Adrenal gland (tissue), 12 donors: ENCODE measurements around the gene NPC1. TPM values are rescaled to one million over a fixed set of nuclear protein-coding genes. Genes with fewer than 3 reads are reported as not detected.

Experiments
- DNase-seq, 7 donors: peaks; one replicate each; pipeline ENCODE4 v3.0.0-alpha.2; 2019 to 2020
- H3K27ac ChIP-seq, 5 donors: fragments of 200-600 bp; sonication (generic) in 4 of 5; 1 replicate in 3 of 5; 2 replicates in 2 of 5; pipeline versions ENCODE4 v1.5.1 to v1.8.0; 2016 to 2020; ENCODE audit warnings: mild to moderate bottlenecking in 1 of 5
- H3K27me3 ChIP-seq: fragments of 200-600 bp; 2 replicates; pipeline ENCODE4 v1.8.0; 2021
- H3K36me3 ChIP-seq, 2 donors: fragments of 200-600 bp; replicated peaks in 1 of 2; 1 replicate in 1 of 2; 2 replicates in 1 of 2; pipeline versions ENCODE4 v1.5.1 to v1.8.0; 2018 to 2022
- H3K4me1 ChIP-seq, 2 donors: fragments of 200-600 bp; replicated peaks in 1 of 2; 1 replicate in 1 of 2; 2 replicates in 1 of 2; pipeline versions ENCODE4 v1.5.1 to v1.8.0; 2018 to 2021
- H3K4me3 ChIP-seq, 4 donors: fragments of 200-600 bp; sonication (generic) in 3 of 4; one replicate each; pipeline ENCODE4 v1.5.1; 2016 to 2018
- H3K9me3 ChIP-seq, 3 donors: fragments of 200-600 bp; sonication (generic) in 1 of 3; replicated peaks in 1 of 3; 1 replicate in 2 of 3; 2 replicates in 1 of 3; pipeline versions ENCODE4 v1.5.1 to v1.8.0; 2016 to 2021
- POLR2A ChIP-seq, 2 donors: fragments of 450-650 bp; IDR thresholded peaks; one replicate each; pipeline ENCODE4 v1.6.1; 2017; ENCODE audit warnings: antibody characterized with exemption in 2 of 2, mild to moderate bottlenecking in 2 of 2, moderate library complexity in 1 of 2
- WGBS, 4 donors: extraction: QIAGEN DNeasy Blood & Tissue Kit in 2 of 4; methylation state at CpG; one replicate each; pipeline versions ENCODE4 v1.1.5 to v1.1.7; 2013 to 2017; 5-methylcytosine and 5-hydroxymethylcytosine counted together
- intact Hi-C, 2 donors: fragments of 100-400 bp; cut with DNase I; formaldehyde crosslinking; loops; one replicate each; pipeline versions ENCODE4 v1.14.1 to v1.15.0; 2022 to 2023
- polyA plus RNA-seq, 3 donors: library from polyadenylated mRNA; stranded (reverse); fragments of 200-250 nt in 2 of 3; fragments of 350-450 nt in 1 of 3; fragmentation: Illumina TruSeq in 1 of 3; extraction: RNeasy Lipid Tissue Mini Kit (QIAGEN cat#74804) in 1 of 3; gene quantifications; one replicate each; pipeline ENCODE4 v1.2.3, GENCODE V29; 2013 to 2014
- total RNA-seq, 9 donors: library from RNA; depleted of rRNA in 4 of 9; stranded (reverse); fragments of >200 nt in 4 of 9; fragments of 120-200 nt in 1 of 9; fragmentation: NEBNext Ultra II Directional in 1 of 9; extraction: Animal tissue kit (Norgen Biotek cat#: 25700) in 1 of 9; gene quantifications; one replicate each; pipeline versions ENCODE4 v1.1.0 to v1.2.4, GENCODE V29; 2013 to 2023
- TF ChIP-seq, protein P1 (sequence below), 6 experiments: fragments of 450-650 bp in 4 of 6; fragments of 200-600 bp in 2 of 6; sonication (generic) in 1 of 6; IDR thresholded peaks; 1 replicate in 5 of 6; 2 replicates in 1 of 6; pipeline versions ENCODE4 v1.5.1 to v1.8.0; 2016 to 2021; ENCODE audit warnings: antibody characterized with exemption in 6 of 6, mild to moderate bottlenecking in 2 of 6, moderate library complexity in 1 of 6
- donor health status: healthy with polysubstance abuse.
- donor health status: Bipolar disorder and iron deficiency.
- donor health status: DM: yes; HTN: yes; CAD: no.
- donor health status: DM: no; HTN: no; CAD: no.
- donor health status: DM: no; HTN: no; CAD: no.
- donor health status: DM: yes; HTN: yes; CAD: no.

Gene NPC1
- total and polyA plus RNA-seq, 12 donors, result 38.3 to 1,631 (median 117) TPM

GRCh38 chr18:23568281-23569138, 17.8 kb downstream of the NPC1 start:
- H3K27me3 ChIP-seq, result no peaks in the 10 kb centered on the region
- peaks cover 0 to 58% of the 10 kb centered on the region in 2 donors for H3K36me3 ChIP-seq
- WGBS, 4 donors, result 73 to 87% (median 79%) methylated on average over 7 of the region's 7 CpGs
- TF ChIP-seq, protein P1, sequence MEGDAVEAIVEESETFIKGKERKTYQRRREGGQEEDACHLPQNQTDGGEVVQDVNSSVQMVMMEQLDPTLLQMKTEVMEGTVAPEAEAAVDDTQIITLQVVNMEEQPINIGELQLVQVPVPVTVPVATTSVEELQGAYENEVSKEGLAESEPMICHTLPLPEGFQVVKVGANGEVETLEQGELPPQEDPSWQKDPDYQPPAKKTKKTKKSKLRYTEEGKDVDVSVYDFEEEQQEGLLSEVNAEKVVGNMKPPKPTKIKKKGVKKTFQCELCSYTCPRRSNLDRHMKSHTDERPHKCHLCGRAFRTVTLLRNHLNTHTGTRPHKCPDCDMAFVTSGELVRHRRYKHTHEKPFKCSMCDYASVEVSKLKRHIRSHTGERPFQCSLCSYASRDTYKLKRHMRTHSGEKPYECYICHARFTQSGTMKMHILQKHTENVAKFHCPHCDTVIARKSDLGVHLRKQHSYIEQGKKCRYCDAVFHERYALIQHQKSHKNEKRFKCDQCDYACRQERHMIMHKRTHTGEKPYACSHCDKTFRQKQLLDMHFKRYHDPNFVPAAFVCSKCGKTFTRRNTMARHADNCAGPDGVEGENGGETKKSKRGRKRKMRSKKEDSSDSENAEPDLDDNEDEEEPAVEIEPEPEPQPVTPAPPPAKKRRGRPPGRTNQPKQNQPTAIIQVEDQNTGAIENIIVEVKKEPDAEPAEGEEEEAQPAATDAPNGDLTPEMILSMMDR (IDR thresholded peaks at IDR 0.05), result no peak
- TF ChIP-seq POLR2A (IDR thresholded peaks at IDR 0.05), result no peak
- H3K4me1 ChIP-seq, result peaks cover 13 to 27% of the 10 kb centered on the region in 2 donors
- H3K9me3 ChIP-seq, result no peaks in the 10 kb centered on the region
- no peak overlapping the region for H3K4me3 ChIP-seq
- H3K27ac ChIP-seq, result peak overlapping the region in 1 of 5 donors; percentile 21
- intact Hi-C loops, result no loop called here
- no peak for DNase-seq

DNA sequence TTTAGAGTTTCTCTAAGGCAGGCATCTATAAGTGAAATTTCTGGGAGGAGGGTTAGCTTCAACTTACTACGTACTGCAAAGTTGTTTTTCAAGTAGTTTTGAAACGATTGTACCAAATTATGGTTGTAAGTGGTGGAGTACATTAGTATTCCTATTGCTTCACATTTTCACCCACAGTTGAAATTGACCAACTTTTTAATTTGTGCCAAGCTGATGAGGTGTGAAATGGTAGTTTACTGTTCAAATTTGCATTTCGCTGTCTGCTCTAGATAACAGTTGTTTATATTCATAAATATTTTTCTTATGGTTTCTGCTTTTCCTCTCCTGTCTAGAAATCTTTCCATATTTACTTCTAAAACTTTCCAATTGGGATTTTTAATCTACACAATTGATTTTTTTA, 18.6 kb downstream of the NPC1 start:
- Histone ChIP-seq H3K4me3 (no peak overlapping the region), H3K27ac (peak overlapping the region in 1 of 5 donors; percentile 21), H3K4me1 (peaks cover 4 to 19% of the 10 kb centered on the region in 2 donors), H3K36me3 (peaks cover 0 to 67% of the 10 kb centered on the region in 2 donors), H3K27me3 (no peaks in the 10 kb centered on the region), H3K9me3 (no peaks in the 10 kb centered on the region)
- no peak for DNase-seq
- intact Hi-C loops, result no loop called here
- 89 to 92% (median 90%) methylated on average over 3 of the region's 3 CpGs for WGBS, 4 donors
- no peak for TF ChIP-seq POLR2A (IDR thresholded peaks at IDR 0.05)
- TF ChIP-seq, protein P1 (IDR thresholded peaks at IDR 0.05), result no peak

- Histone ChIP-seq H3K27me3 (no peaks in the 10 kb centered on the region), H3K36me3 (peaks cover 0 to 66% of the 10 kb centered on the region in 2 donors), H3K27ac (peak overlapping the region in 2 of 5 donors; percentile 23 to 43), H3K4me1 (peaks cover 0 to 6% of the 10 kb centered on the region in 2 donors), H3K4me3 (no peak overlapping the region), H3K9me3 (no peaks in the 10 kb centered on the region)
- DNase-seq, result peak in 1 of 7 donors; percentile 55
- 64 to 73% (median 68%) methylated on average over 3 of the region's 3 CpGs for WGBS, 4 donors
- intact Hi-C loops, result no loop called here
- TF ChIP-seq POLR2A (IDR thresholded peaks at IDR 0.05), result no peak
- TF ChIP-seq, protein P1 (IDR thresholded peaks at IDR 0.05), result no peak
Observed at GRCh38 chr18:23565916-23566547, 20.3 kb downstream of the NPC1 start.

DNA sequence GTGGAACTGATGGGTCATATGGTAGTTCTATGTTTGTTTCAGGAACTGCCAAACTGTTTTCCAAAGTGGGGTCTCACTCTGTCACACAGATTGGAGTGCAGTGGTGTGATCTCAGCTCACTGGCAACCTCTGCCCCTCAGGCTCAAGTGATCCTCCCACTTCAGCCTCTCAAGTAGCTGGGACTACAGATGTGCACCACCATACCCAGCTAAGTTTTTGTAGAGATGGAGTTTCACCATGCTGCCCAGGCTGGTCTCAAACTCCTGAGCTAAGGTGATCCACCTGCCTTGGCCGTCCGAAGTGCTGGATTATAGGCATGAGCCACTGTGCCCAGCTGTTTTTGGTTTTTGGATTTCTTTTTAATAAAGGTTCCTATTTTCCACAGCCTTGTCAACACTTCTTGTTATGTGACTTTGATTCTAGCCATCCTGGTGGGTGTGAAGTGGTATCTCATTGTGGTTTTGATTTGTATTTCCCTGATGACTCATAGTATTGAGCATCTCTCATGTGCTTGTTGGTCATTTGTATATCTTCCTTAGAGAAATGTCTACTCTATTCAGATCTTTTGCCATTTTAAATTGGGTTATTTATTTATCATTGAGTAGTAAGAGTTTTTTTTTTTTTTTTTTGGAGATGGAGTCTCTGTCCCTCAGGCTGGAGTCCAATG, 22.8 kb downstream of the NPC1 start:
- intact Hi-C loops, result no loop called here
- H3K27me3 ChIP-seq, result no peaks in the 10 kb centered on the region
- H3K4me3 ChIP-seq, result no peak overlapping the region
- H3K27ac ChIP-seq, result no peak overlapping the region
- DNase-seq, result no peak
- H3K4me1 ChIP-seq, result no peaks in the 10 kb centered on the region
- H3K9me3 ChIP-seq, result no peaks in the 10 kb centered on the region
- TF ChIP-seq POLR2A (IDR thresholded peaks at IDR 0.05), result no peak
- TF ChIP-seq, protein P1 (IDR thresholded peaks at IDR 0.05), result no peak
- 94 to 100% (median 96%) methylated on average over 2 of the region's 2 CpGs for WGBS, 4 donors
- peaks cover 0 to 63% of the 10 kb centered on the region in 2 donors for H3K36me3 ChIP-seq
